ENCODE data around the gene SORCS2.

Gene SORCS2

GRCh38 chr4:7422151-7422897, 230.0 kb downstream of the SORCS2 start:
- H4K20me1 ChIP-seq (ENCODE audit: control insufficient read depth, insufficient read depth, low read depth, low read length) = no peaks in the 10 kb centered on the region
- H3K79me2 ChIP-seq (ENCODE audit: control insufficient read depth, low read length) = no peaks in the 10 kb centered on the region
- no peaks in the 10 kb centered on the region for H3K4me1 ChIP-seq (ENCODE audit: control insufficient read depth, low read length)
- H3K4me2 ChIP-seq (ENCODE audit: low read length) = no peak overlapping the region
- no peak overlapping the region for H3K4me3 ChIP-seq (ENCODE audit: low read length)
- no peaks in the 10 kb centered on the region for H3K9me3 ChIP-seq (ENCODE audit: control insufficient read depth, insufficient read depth, low read length)
- H3K36me3 ChIP-seq (ENCODE audit: control insufficient read depth, low read length) = no peaks in the 10 kb centered on the region
- H3F3A ChIP-seq (ENCODE audit: control insufficient read depth, insufficient read depth) = no peaks in the 10 kb centered on the region
- no peaks in the 10 kb centered on the region for H3K27me3 ChIP-seq (ENCODE audit: control insufficient read depth, low read length)
- H3K9me2 ChIP-seq (replicated peaks; ENCODE audit: control insufficient read depth, low read length) = no peaks in the 10 kb centered on the region
- TF ChIP-seq CTCF (IDR thresholded peaks at IDR 0.05; ENCODE audit: low read depth, low read length, poor library complexity, severe bottlenecking) = no peak
- no peak for TF ChIP-seq EZH2phosphoT487 (IDR thresholded peaks at IDR 0.05; ENCODE audit: borderline replicate concordance, low read length)
- H3K27ac ChIP-seq (ENCODE audit: low read depth, low read length) = no peak overlapping the region

DNA sequence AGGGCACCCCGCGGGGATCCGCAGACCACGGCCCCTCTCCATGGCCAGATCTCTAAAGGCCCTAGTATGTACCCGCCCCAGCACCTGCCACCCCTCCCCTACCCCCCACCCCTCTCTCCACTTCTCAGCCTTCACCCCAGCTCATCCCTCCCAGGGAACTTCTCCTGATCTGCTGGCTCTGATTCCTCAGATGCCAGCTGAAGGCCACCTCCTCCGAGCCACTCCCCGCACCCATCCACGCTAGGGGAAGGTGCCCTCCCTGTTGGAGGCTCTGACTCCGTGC, 230.5 kb downstream of the SORCS2 start:
- H3K4me2 ChIP-seq (ENCODE audit: low read length) = no peak overlapping the region
- no peak for TF ChIP-seq CTCF (IDR thresholded peaks at IDR 0.05; ENCODE audit: low read depth, low read length, poor library complexity, severe bottlenecking)
- no peak for TF ChIP-seq EZH2phosphoT487 (IDR thresholded peaks at IDR 0.05; ENCODE audit: borderline replicate concordance, low read length)
- no peaks in the 10 kb centered on the region for H3K79me2 ChIP-seq (ENCODE audit: control insufficient read depth, low read length)
- H3K27ac ChIP-seq (ENCODE audit: low read depth, low read length) = no peak overlapping the region
- no peaks in the 10 kb centered on the region for H3F3A ChIP-seq (ENCODE audit: control insufficient read depth, insufficient read depth)
- no peaks in the 10 kb centered on the region for H3K27me3 ChIP-seq (ENCODE audit: control insufficient read depth, low read length)
- H3K4me3 ChIP-seq (ENCODE audit: low read length) = no peak overlapping the region
- H3K9me3 ChIP-seq (ENCODE audit: control insufficient read depth, insufficient read depth, low read length) = no peaks in the 10 kb centered on the region
- H3K9me2 ChIP-seq (replicated peaks; ENCODE audit: control insufficient read depth, low read length) = no peaks in the 10 kb centered on the region
- no peaks in the 10 kb centered on the region for H3K36me3 ChIP-seq (ENCODE audit: control insufficient read depth, low read length)
- no peaks in the 10 kb centered on the region for H4K20me1 ChIP-seq (ENCODE audit: control insufficient read depth, insufficient read depth, low read depth, low read length)
- no peaks in the 10 kb centered on the region for H3K4me1 ChIP-seq (ENCODE audit: control insufficient read depth, low read length)

DNA sequence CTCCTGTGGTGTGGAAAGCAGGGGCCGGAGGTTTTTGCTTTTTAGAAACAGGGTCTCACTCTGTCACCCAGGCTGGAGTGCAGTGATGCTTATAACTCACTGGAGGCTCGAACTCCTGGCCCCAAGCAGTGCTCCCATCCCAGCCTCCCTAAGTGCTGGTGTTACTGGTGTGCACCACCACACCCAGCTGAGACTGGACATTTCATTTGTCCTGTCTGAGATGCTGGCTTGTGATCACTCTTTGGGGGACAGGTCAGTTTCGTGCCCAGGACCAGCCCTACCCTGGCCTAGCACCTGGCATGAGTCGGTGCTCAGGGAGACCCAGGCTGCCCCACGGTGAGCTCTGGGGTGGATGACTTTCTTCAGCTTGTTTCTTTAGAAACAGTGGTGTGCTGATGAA, 231.1 kb downstream of the SORCS2 start:
- Histone ChIP-seq H3K4me2 (ENCODE audit: low read length) (no peak overlapping the region), H3K36me3 (ENCODE audit: control insufficient read depth, low read length) (no peaks in the 10 kb centered on the region), H3F3A (ENCODE audit: control insufficient read depth, insufficient read depth) (no peaks in the 10 kb centered on the region), H3K27me3 (ENCODE audit: control insufficient read depth, low read length) (no peaks in the 10 kb centered on the region), H3K27ac (ENCODE audit: low read depth, low read length) (no peak overlapping the region), H3K9me2 (replicated peaks; ENCODE audit: control insufficient read depth, low read length) (no peaks in the 10 kb centered on the region), H3K4me3 (ENCODE audit: low read length) (no peak overlapping the region), H4K20me1 (ENCODE audit: control insufficient read depth, insufficient read depth, low read depth, low read length) (no peaks in the 10 kb centered on the region), H3K4me1 (ENCODE audit: control insufficient read depth, low read length) (no peaks in the 10 kb centered on the region), H3K79me2 (ENCODE audit: control insufficient read depth, low read length) (no peaks in the 10 kb centered on the region), H3K9me3 (ENCODE audit: control insufficient read depth, insufficient read depth, low read length) (no peaks in the 10 kb centered on the region)
- TF ChIP-seq CTCF (IDR thresholded peaks at IDR 0.05; ENCODE audit: low read depth, low read length, poor library complexity, severe bottlenecking) = no peak
- TF ChIP-seq EZH2phosphoT487 (IDR thresholded peaks at IDR 0.05; ENCODE audit: borderline replicate concordance, low read length) = no peak

Data from DOHH2 (cell line).